Measurements from ENCODE around the gene CDC42BPA.
"Not testable (repeated sequence)": the region's sequence is repeated elsewhere in the genome, so short reads cannot be mapped to it uniquely, and the experiment has no call there.

Gene CDC42BPA

DNA sequence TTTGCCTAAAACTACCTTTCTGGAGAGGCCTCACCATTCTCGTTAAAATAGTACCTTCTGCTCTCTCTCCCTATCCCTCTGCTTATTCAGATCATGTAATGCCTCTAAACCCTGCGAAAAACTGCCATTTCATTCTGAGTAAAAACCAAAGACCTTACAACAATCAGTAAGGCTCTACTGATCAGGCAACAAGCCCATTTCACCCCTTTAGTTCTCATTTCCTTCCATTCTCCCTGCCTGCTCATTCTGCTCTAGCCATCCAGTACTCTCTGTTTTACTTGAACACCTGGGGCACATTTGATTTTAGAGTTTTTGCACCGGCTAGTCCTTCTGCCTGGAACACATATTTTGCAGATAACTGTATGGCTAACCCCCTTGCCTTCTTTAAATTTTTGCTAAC lies 190.4 kb downstream of the CDC42BPA start:
- no peak for DNase-seq

DNA sequence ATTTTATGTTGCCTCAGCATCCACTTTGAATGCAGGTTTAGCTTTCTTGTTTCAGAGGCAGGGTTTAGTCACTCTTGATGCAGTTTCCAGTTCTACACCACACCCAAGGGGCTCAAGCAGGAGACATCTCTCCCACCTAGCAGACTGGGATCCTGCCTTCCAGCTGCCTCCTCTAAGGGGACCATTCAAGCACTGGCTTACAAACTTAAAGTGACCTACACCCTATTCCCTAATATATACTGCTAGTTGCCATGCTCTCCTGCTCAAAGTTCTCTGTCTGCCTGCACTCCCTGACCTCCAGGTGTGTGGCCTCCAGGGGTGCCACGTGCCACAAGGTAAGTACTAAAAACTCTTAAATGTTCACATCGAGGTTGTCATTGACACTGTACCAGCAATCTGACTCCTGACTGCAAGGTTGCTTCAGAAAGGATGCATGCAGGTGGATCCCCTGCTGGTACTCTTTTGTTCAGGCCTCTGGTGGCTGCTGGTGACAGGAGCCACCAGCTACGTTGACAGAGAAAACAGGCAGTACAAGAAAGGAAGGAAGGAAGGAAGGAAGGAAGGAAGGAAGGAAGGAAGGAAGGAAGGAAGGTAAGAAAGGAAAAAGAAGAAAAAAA lies 192.3 kb downstream of the CDC42BPA start:
- DNase-seq, result no peak

- no peak for DNase-seq
Observed at GRCh38 chr1:227124473-227124872, 193.8 kb downstream of the CDC42BPA start.

- no peak for DNase-seq
Observed at GRCh38 chr1:227120826-227121225, 197.5 kb downstream of the CDC42BPA start.

DNA sequence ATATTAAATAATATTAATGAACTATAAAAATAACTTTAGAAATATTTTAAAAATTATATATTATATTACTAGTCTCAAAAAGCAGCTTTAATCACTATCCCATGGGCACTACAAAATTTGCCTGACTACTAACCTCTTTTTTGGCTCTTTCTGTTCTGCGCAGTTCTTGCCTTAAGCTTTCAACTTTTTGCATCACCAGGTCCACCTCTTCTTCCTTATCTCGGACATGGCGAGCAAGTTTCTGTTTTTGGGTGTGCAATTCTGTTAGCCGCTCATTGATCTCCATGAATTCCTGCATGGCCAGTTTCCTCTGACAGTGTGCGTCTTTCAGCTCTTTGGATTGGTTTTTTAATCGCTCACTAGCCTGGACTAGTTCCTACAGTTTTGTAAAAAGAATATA lies 205.8 kb downstream of the CDC42BPA start:
- DNase-seq, result no peak

DNA sequence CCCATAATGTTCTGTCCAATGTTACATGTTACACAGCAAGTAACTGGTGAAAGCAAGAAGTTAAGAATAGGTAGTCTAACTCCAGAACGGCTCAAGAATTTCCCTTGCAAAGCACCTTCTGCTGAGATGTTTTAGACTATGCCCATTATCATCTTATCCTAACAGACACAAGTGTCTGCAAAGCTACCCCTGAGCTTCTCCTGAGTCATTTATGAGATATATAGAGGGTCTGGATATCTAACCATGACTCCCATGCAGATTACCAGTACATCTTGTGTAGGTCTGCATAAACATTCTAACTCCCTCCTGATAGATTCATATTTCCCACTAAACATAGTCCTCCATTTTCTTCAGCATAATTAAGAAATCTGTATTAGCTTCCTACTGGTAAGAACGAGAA lies 206.5 kb downstream of the CDC42BPA start:
- DNase-seq, result no peak

- not testable (repeated sequence) for DNase-seq
Observed at GRCh38 chr1:227105291-227105690, 213.0 kb downstream of the CDC42BPA start.

DNA sequence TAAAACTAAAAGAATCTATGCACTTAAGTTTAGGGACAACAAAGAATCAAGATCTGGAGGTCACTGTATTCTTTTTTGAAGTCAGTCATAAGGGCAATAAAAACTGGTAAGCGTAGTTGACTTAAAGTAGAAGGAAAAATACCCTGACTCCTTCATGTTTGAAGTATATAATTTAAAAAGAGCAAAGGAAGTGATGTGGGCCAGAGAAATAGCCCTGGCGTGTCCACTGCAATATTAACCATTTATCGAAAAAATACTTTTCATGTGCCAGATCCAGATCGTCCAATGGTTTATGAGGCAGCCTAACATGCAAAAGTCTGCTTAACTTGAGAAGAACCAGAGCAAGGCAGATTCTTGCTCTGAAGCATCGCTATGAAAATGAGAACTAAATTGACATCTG lies 216.2 kb downstream of the CDC42BPA start:
- no peak for DNase-seq

GRCh38 chr1:227094249-227094966 lies 223.9 kb downstream of the CDC42BPA start:
- DNase-seq, result no peak

DNA sequence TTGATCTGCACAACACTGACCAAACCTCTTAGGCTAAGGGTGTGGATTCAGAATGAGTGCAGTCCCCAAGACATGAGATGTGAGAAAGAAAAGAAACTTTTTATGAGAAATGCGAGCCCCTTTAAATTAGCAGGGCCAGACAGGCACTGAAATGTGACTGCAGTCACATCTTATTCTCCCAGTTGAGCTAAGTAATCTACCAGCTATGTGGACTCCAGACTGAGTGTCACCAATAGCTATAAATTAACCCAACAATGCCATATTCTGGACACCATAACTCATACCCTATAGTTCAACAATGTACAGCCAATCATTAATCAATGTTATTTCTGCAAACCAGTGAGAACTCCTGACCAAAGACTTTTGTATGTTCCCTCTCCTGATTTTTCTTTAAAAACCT lies 225.0 kb downstream of the CDC42BPA start:
- no peak for DNase-seq

DNA sequence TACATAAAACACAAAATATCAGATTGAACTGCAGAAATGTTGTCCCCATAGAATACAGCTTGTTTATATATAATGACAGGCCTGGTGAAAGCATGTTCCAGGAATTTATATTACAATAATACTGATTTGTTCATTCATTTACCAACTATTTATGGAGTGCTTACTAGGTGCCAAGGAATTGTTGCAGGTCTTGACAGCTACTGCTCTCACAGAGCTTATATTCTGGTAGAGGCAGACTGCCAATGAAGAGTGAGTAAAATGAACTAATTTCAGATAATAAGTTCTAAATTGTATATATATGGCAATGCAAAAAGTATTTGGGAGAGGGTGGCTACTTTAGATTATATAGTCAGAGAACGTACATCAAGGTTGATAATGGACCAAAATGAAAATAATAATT lies 226.2 kb downstream of the CDC42BPA start:
- DNase-seq, result no peak

GRCh38 chr1:227086636-227087035 lies 231.7 kb downstream of the CDC42BPA start:
- no peak for DNase-seq

DNA sequence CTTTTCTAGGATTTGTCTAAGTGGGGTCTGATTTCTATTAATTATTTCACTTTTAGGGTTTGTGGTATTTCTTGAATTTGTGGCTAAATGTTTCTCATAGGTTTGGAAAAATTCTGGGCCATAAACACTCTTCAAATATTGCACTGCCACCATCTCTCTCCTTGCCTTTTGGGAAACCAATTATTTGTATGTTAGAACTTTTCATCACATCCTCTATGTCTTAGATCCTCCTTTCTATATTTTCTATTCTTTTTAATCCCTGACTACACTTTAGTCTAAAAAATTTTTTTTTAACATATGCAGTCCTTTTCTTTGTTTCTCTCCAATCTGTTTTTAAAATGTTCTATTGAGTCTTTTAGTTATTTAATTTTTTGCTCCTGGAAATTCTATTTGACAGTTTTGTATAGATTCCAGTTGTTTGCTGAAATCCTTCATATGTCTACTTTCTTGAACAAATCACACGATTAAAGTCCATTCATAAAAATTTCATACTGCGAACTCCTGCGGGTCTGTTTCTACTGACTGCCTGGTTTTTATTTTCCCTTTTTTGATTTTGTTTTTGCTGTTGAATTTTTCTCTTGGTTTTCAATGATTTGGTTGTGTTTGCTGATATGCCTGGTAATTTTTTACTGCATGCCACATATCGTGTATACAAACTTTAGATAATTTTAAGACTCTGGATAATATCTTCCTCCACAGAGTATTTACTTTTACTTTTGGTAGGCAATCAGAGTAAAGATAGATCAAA lies 235.1 kb downstream of the CDC42BPA start:
- no peak for DNase-seq

DNA sequence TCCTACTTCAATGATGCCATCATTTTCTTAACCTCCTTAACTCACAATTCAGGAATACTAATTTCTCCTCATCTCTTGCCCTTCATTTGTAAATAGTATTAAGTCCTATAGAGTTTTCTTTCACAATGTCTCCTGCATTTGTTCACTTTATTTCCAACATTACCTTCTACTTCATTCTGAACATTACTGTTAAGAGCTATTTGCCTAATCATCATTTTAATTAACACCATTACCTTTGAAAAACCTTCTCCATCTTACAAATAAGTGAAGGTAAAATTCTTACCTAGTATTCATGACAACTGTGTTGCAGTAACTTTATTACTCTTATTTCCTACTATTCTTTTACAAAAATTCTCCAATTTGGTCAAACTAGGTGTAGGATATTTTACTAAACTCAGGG lies 240.5 kb downstream of the CDC42BPA start:
- no peak for DNase-seq

- no peak for DNase-seq
Observed at GRCh38 chr1:227073786-227074185, 244.5 kb downstream of the CDC42BPA start.

DNA sequence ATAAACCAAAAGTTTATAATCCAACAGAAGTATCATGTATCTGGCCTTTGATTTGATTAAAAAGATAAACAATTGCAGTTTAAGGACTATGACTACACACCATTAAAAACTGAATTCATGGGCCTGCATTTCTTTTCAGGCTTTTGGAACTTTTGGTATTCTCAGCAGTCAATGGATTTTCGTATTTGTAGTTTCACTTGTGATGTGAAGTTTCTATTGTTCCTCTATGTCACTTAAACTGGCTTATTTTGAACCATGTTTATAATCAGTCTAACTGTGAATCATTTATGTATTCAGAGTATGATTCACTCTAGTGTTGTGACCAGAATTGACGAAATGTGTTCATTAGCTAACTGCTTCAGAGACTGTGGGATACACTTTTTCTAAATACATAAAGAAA lies 245.3 kb downstream of the CDC42BPA start:
- no peak for DNase-seq

- no peak for DNase-seq
Observed at GRCh38 chr1:227071895-227072587, 246.3 kb downstream of the CDC42BPA start.

DNA sequence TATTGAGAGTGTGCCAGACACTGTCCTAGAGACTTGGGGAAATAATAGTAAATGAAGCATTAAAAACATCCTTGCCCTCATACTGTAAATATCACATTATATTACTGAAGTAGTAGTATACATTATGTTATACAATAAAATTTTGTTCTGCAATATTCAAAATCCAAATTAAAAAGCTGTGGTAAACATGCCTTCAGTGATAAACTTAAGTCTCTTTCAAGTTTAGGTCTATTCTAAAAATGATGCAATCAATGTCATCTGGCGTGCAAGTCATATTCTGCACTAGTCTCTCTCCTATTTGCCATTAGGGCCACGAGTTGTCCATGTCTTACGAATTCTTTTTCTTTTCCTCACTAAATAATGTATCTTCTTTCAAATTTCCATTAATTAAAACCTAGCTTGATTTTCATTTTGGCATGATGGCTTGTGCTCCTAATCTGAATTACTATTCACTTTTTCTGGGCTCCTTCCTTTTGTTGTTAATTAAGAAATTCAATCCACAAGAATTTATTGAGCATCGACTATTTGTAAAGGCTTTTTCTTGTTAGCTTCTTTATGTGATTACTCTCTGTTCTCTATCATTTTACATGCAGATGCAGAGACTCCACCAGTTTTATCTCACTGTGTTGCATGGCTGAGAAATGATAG lies 247.5 kb downstream of the CDC42BPA start:
- no peak for DNase-seq

DNA sequence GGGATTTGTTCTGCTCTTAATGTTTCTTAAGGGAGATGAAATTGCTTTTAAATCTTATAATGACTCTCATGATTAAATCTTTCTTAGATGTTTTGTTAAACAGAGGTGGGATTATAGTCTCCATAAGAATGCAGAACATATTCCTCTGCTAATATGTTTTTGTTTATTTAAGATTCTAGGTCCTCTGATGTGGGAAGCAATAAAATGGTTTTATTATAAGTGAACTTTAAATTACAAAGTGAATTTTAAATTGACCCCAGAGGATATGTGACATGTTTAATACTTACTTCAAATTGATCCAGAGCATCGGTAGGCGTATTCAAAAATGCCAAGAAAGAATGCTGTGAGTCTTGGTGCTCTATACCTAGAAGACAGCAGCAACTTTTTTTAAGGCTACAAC lies 248.8 kb downstream of the CDC42BPA start:
- DNase-seq, result no peak

DNA sequence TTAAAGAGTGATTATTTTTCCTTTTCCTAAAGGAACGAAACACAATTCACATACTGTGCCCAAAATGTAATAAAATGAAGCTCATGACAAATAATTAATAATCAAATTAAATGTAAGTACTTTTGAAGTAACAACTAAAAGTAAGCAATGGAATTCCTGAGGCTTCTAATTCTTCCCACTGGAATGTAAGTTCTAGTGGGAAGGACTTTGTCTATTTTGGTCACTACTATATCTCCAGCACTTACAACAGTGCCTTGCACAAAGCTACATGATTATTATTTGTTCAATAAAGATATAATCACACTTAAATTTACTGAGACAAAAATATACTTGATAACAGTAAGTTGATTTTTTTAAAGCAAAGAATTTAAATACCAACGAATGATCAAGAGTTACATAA lies 249.4 kb downstream of the CDC42BPA start:
- DNase-seq, result no peak

DNA sequence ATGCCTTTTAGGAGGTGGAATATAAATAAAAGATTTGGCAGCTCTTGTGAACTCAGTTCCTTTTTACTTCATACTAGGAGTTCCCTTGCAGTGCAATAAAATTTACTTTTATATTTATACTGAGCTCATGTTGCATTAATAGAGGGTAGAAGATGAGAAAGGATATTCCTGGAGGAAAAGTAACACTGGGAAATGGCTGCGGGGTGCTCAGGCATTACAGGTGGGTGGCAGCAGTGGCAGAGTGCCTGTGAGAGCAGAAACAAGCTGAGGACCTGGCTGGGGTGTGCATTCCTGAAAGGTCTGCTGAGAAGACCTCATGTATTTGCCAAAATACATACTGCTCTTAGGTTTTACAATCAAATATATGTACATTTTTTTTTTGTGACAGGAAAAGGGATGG lies 251.3 kb downstream of the CDC42BPA start:
- no peak for DNase-seq

- DNase-seq, result no peak
Observed at GRCh38 chr1:227065311-227065710, 253.0 kb downstream of the CDC42BPA start.

GRCh38 chr1:227062306-227062705 lies 256.0 kb downstream of the CDC42BPA start:
- no peak for DNase-seq
